Prostate gland (tissue), 2 donors: ENCODE results near the gene OR14I1.

ENCODE experiments used
- POLR2AphosphoS5 ChIP-seq: sonication (generic); formaldehyde crosslinking; IDR thresholded peaks from one replicate; pipeline ENCODE4 v1.6.1; 2017; ENCODE audit warnings: antibody characterized with exemption
- TF ChIP-seq, protein P1 (sequence below), 4 experiments: fragments of 200-600 bp in 2 of 4; fragments of 450-650 bp in 2 of 4; sonication (generic) in 2 of 4; IDR thresholded peaks; 1 replicate in 3 of 4; 2 replicates in 1 of 4; pipeline ENCODE4 v1.5.1; 2016 to 2019; ENCODE audit warnings: antibody characterized with exemption in 4 of 4, mild to moderate bottlenecking in 2 of 4, moderate library complexity in 2 of 4

- TF ChIP-seq, protein P1, sequence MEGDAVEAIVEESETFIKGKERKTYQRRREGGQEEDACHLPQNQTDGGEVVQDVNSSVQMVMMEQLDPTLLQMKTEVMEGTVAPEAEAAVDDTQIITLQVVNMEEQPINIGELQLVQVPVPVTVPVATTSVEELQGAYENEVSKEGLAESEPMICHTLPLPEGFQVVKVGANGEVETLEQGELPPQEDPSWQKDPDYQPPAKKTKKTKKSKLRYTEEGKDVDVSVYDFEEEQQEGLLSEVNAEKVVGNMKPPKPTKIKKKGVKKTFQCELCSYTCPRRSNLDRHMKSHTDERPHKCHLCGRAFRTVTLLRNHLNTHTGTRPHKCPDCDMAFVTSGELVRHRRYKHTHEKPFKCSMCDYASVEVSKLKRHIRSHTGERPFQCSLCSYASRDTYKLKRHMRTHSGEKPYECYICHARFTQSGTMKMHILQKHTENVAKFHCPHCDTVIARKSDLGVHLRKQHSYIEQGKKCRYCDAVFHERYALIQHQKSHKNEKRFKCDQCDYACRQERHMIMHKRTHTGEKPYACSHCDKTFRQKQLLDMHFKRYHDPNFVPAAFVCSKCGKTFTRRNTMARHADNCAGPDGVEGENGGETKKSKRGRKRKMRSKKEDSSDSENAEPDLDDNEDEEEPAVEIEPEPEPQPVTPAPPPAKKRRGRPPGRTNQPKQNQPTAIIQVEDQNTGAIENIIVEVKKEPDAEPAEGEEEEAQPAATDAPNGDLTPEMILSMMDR (IDR thresholded peaks at IDR 0.05), result no peak
- no peak for TF ChIP-seq POLR2AphosphoS5
These were observed at the start of gene OR14I1 for GRCh38 chr1:248702714-248703113.
